Measurements from ENCODE around the gene OR13C8. TPM values are rescaled to one million over a fixed set of nuclear protein-coding genes. Genes with fewer than 3 reads are reported as not detected.

The OR13C8 gene
- total RNA-seq, 1 experiment from 2014 or later: not detected

Other genes starting within 250 kb of the OR13C8 start
- gene OR13F1, start 64.9 kb upstream of the OR13C8 start, total RNA-seq (2021; ENCODE audit: unreplicated experiment): not detected
- not detected for gene OR13C4, start 42.0 kb upstream of the OR13C8 start, total RNA-seq (2021; ENCODE audit: unreplicated experiment)
- not detected for gene OR13C3, start 32.3 kb upstream of the OR13C8 start, total RNA-seq (2021; ENCODE audit: unreplicated experiment)
- not detected for gene OR13C5, start 30.2 kb downstream of the OR13C8 start, total RNA-seq (2021; ENCODE audit: unreplicated experiment)
- gene OR13C2, start 36.5 kb downstream of the OR13C8 start, total RNA-seq (2021; ENCODE audit: unreplicated experiment): not detected
- gene OR13C9, start 49.0 kb downstream of the OR13C8 start, total RNA-seq (2021; ENCODE audit: unreplicated experiment): not detected
- gene OR13D1, start 125.3 kb downstream of the OR13C8 start, total RNA-seq (2021; ENCODE audit: unreplicated experiment): not detected
- gene NIPSNAP3A, start 178.5 kb downstream of the OR13C8 start, total RNA-seq (2021; ENCODE audit: unreplicated experiment): 6.9 TPM
- gene NIPSNAP3B, start 195.0 kb downstream of the OR13C8 start, total RNA-seq (2021; ENCODE audit: unreplicated experiment): not detected